NCI-H774 (cell line): Measurements from ENCODE around the gene FBXL7.

Experiments
- DNase-seq: peaks from one replicate; lab custom pipeline; 2025; lab: John Stamatoyannopoulos, UW

FBXL7 gene

GRCh38 chr5:15615859-15616258, 115.9 kb downstream of the FBXL7 start:
- no peak for DNase-seq

- DNase-seq: no peak
These were observed 119.0 kb downstream of the FBXL7 start for GRCh38 chr5:15618938-15619337.

GRCh38 chr5:15620501-15620900, 120.5 kb downstream of the FBXL7 start:
- DNase-seq: no peak

- no peak for DNase-seq
These were observed 121.1 kb downstream of the FBXL7 start for GRCh38 chr5:15621094-15621493.

- DNase-seq: no peak
These were observed 123.8 kb downstream of the FBXL7 start for GRCh38 chr5:15623794-15624193.

GRCh38 chr5:15627109-15627508, 127.1 kb downstream of the FBXL7 start:
- DNase-seq: no peak

- no peak for DNase-seq
These were observed 127.7 kb downstream of the FBXL7 start for GRCh38 chr5:15627647-15628046.

GRCh38 chr5:15630441-15630840, 130.5 kb downstream of the FBXL7 start:
- no peak for DNase-seq

GRCh38 chr5:15634591-15635288, 134.8 kb downstream of the FBXL7 start:
- no peak for DNase-seq

GRCh38 chr5:15635289-15635616, 135.3 kb downstream of the FBXL7 start:
- DNase-seq: no peak

GRCh38 chr5:15637345-15637744, 137.4 kb downstream of the FBXL7 start:
- no peak for DNase-seq

- no peak for DNase-seq
These were observed 137.9 kb downstream of the FBXL7 start for GRCh38 chr5:15637886-15638285.

- no peak for DNase-seq
These were observed 138.3 kb downstream of the FBXL7 start for GRCh38 chr5:15638296-15638695.

GRCh38 chr5:15639288-15639687, 139.3 kb downstream of the FBXL7 start:
- DNase-seq: no peak

GRCh38 chr5:15640116-15640515, 140.1 kb downstream of the FBXL7 start:
- no peak for DNase-seq

GRCh38 chr5:15643731-15644130, 143.8 kb downstream of the FBXL7 start:
- DNase-seq: no peak

- no peak for DNase-seq
These were observed 145.6 kb downstream of the FBXL7 start for GRCh38 chr5:15645381-15646160.

GRCh38 chr5:15646371-15646770, 146.4 kb downstream of the FBXL7 start:
- DNase-seq: no peak

GRCh38 chr5:15647251-15647650, 147.3 kb downstream of the FBXL7 start:
- DNase-seq: no peak

- DNase-seq: no peak
These were observed 150.3 kb downstream of the FBXL7 start for GRCh38 chr5:15650266-15650665.

- no peak for DNase-seq
These were observed 154.8 kb downstream of the FBXL7 start for GRCh38 chr5:15654779-15655178.

GRCh38 chr5:15655683-15656082, 155.7 kb downstream of the FBXL7 start:
- DNase-seq: no peak

GRCh38 chr5:15664961-15665360, 165.0 kb downstream of the FBXL7 start:
- no peak for DNase-seq

GRCh38 chr5:15669826-15670225, 169.8 kb downstream of the FBXL7 start:
- no peak for DNase-seq
